K562 (cell line): ENCODE measurements around the gene WDR86. TPM values are rescaled to one million over a fixed set of nuclear protein-coding genes. Genes with fewer than 3 reads are reported as not detected.

ENCODE experiments used
- ATAC-seq: fragments of 200-7000 bp; cut with Tn5 transposase; 3 replicates; pipeline ENCODE4 v1.9.1; 2020; ENCODE audit warnings: moderate library complexity
- BruUV-seq: library from RNA; stranded (reverse); fragments of 400-500 nt; replicated peaks from 2 replicates; lab custom pipeline; 2021; lab: Mats Ljungman, UMichigan
- CTCF ChIA-PET: fragments of 300-600 bp; formaldehyde crosslinking; extraction: SDS; loops from one replicate; lab custom pipeline; 2021; ENCODE audit warnings: low intra/inter-chr PET ratio; lab: Yijun Ruan, JAX
- POLR2A ChIA-PET: fragments of 300-600, 350-650 bp; sonication (Branson Sonifier 250); formaldehyde crosslinking; extraction: SDS; loops from one replicate; lab custom pipeline; 2021; ENCODE audit warnings: antibody characterized with exemption, inconsistent platforms; lab: Yijun Ruan, JAX
- DNase-seq, 4 experiments: peaks; one replicate each; pipeline versions ENCODE4 v3.0.0 to v3.0.0-alpha.2; 2011 to 2018; ENCODE audit warnings: low spot score in 3 of 4, mixed read lengths in 3 of 4; ENCODE audit errors: extremely low read depth in 1 of 4
- FAIRE-seq: peaks from 2 replicates; lab custom pipeline; 2011; peaks lifted over from hg19 to GRCh38; lab: Jason Lieb, UNC
- H2AFZ ChIP-seq: 2 replicates; pipeline ENCODE4 v1.6.0; 2011; ENCODE audit warnings: low read depth, low read length, control low read depth, inconsistent platforms
- H3K27ac ChIP-seq: fragments of 200-600 bp; 3 replicates; pipeline ENCODE4 v1.8.0; 2011; ENCODE audit warnings: low read depth, mild to moderate bottlenecking, control low read depth, inconsistent platforms, low read length, moderate library complexity, mixed read lengths; ENCODE audit errors: extremely low read depth
- H3K27me3 ChIP-seq, 2 experiments: fragments of 300-600 bp in 1 of 2; 2 replicates in 1 of 2; 3 replicates in 1 of 2; pipeline versions ENCODE4 v1.6.0 to v1.8.0; 2011; ENCODE audit warnings: inconsistent platforms in 2 of 2, low read length in 2 of 2, mild to moderate bottlenecking in 1 of 2, mixed read lengths in 1 of 2, moderate library complexity in 1 of 2; ENCODE audit not compliant: control insufficient read depth in 2 of 2, insufficient read depth in 2 of 2
- H3K36me3 ChIP-seq: fragments of 300-600 bp; 3 replicates; pipeline ENCODE4 v1.8.0; 2011; ENCODE audit warnings: mild to moderate bottlenecking, low read length, inconsistent platforms; ENCODE audit not compliant: control insufficient read depth, insufficient read depth
- H3K4me1 ChIP-seq, 2 experiments: fragments of 200-600 bp in 1 of 2; replicated peaks in 1 of 2; 2 replicates in 1 of 2; 3 replicates in 1 of 2; pipeline versions ENCODE4 v1.5.1 to v1.8.0; 2011; ENCODE audit warnings: inconsistent platforms in 2 of 2, low read length in 2 of 2, mild to moderate bottlenecking in 1 of 2, mixed read lengths in 1 of 2, moderate library complexity in 1 of 2; ENCODE audit not compliant: control insufficient read depth in 2 of 2, insufficient read depth in 2 of 2
- H3K4me2 ChIP-seq: 2 replicates; pipeline ENCODE4 v1.6.1; 2011; ENCODE audit warnings: low read length, control low read depth, inconsistent platforms, mixed read lengths; ENCODE audit not compliant: insufficient read depth
- H3K4me3 ChIP-seq: fragments of 200-600 bp; sonication (generic), shearing (Covaris generic); 2 replicates; pipeline ENCODE4 v1.5.1; 2016; ENCODE audit warnings: control low read depth, inconsistent platforms
- H3K79me2 ChIP-seq: fragments of 200-600 bp; 3 replicates; pipeline ENCODE4 v1.8.0; 2011; ENCODE audit warnings: low read length, inconsistent platforms; ENCODE audit not compliant: control insufficient read depth, insufficient read depth
- H3K9ac ChIP-seq, 2 experiments: 2 replicates each; pipeline versions ENCODE4 v1.6.0 to v1.6.1; 2011; ENCODE audit warnings: low read depth in 2 of 2, low read length in 2 of 2, control low read depth in 1 of 2, inconsistent platforms in 1 of 2, mild to moderate bottlenecking in 1 of 2, mixed read lengths in 1 of 2; ENCODE audit not compliant: insufficient read depth in 1 of 2
- H3K9me1 ChIP-seq: one replicate; pipeline ENCODE4 v1.6.0; 2011; ENCODE audit warnings: inconsistent platforms, mild to moderate bottlenecking, low read length, moderate library complexity; ENCODE audit not compliant: control insufficient read depth, insufficient read depth
- H3K9me3 ChIP-seq: replicated peaks from 2 replicates; pipeline ENCODE4 v1.5.1; 2011; ENCODE audit warnings: low read depth, low read length, inconsistent platforms; ENCODE audit not compliant: control insufficient read depth, insufficient read depth
- H4K20me1 ChIP-seq: replicated peaks from 2 replicates; pipeline ENCODE4 v1.6.1; 2011; ENCODE audit warnings: low read length, inconsistent platforms, mixed read lengths; ENCODE audit not compliant: control insufficient read depth, insufficient read depth
- AFF1 ChIP-seq, 2 experiments: fragments of 450-650 bp; IDR thresholded peaks; 2 replicates each; pipeline ENCODE4 v1.6.1; 2018; ENCODE audit warnings: mild to moderate bottlenecking in 2 of 2, low read depth in 1 of 2; ENCODE audit not compliant: partially characterized antibody in 2 of 2
- BRCA1 ChIP-seq, 2 experiments: fragments of 450-650 bp in 1 of 2; sonication (generic) in 1 of 2; formaldehyde crosslinking in 1 of 2; IDR thresholded peaks; 2 replicates each; pipeline versions ENCODE4 v1.5.0 to v1.6.1; 2017 to 2020; ENCODE audit warnings: mild to moderate bottlenecking in 1 of 2, missing genetic modification reagents in 1 of 2
- BRF1 ChIP-seq: IDR thresholded peaks from 3 replicates; pipeline ENCODE4 v1.6.1; 2011; ENCODE audit warnings: borderline replicate concordance, mild to moderate bottlenecking; ENCODE audit not compliant: insufficient read length; ENCODE audit errors: extremely low read depth
- CCAR2 ChIP-seq: fragments of 200-400 bp; formaldehyde crosslinking; IDR thresholded peaks from 2 replicates; pipeline ENCODE4 v1.6.1; 2017; ENCODE audit warnings: mild to moderate bottlenecking, low read depth, low read length
- CHD2 ChIP-seq: IDR thresholded peaks from 2 replicates; pipeline ENCODE4 v1.6.1; 2011; ENCODE audit warnings: low read depth, low read length
- DPF2 ChIP-seq: fragments of 450-650 bp; IDR thresholded peaks from 2 replicates; pipeline ENCODE4 v1.6.1; 2016
- HNRNPH1 ChIP-seq: fragments of 200-400 bp; formaldehyde crosslinking; optimal IDR thresholded peaks from 2 replicates; pipeline ENCODE3; 2017; ENCODE audit warnings: low read depth, mild to moderate bottlenecking, low read length, moderate library complexity
- RBM22 ChIP-seq: fragments of 200-400 bp; formaldehyde crosslinking; IDR thresholded peaks from 2 replicates; pipeline ENCODE4 v1.6.1; 2018; ENCODE audit warnings: low read length, low read depth; ENCODE audit not compliant: poor library complexity, severe bottlenecking
- SIX5 ChIP-seq, 2 experiments: IDR thresholded peaks; 2 replicates each; pipeline ENCODE4 v1.6.1; 2011; ENCODE audit warnings: low read length in 2 of 2, borderline replicate concordance in 1 of 2, low read depth in 1 of 2, mild to moderate bottlenecking in 1 of 2, moderate library complexity in 1 of 2; ENCODE audit not compliant: insufficient read depth in 1 of 2
- STAG1 ChIP-seq: sonication (generic); formaldehyde crosslinking; IDR thresholded peaks from 2 replicates; pipeline ENCODE4 v1.5.0; 2020; ENCODE audit warnings: missing genetic modification reagents, borderline replicate concordance
- ZC3H8 ChIP-seq: fragments of 450-650 bp; IDR thresholded peaks from 2 replicates; pipeline ENCODE4 v1.6.1; 2017
- ZNF280A ChIP-seq: fragments of 450-650 bp; IDR thresholded peaks from 2 replicates; pipeline ENCODE4 v1.6.1; 2018; ENCODE audit warnings: mild to moderate bottlenecking, low read depth; ENCODE audit not compliant: partially characterized antibody
- ZNF324 ChIP-seq: fragments of 250-450 bp; sonication (Bioruptor Pico); IDR thresholded peaks from 2 replicates; pipeline ENCODE4 v1.4.0; 2020; ENCODE audit warnings: mild to moderate bottlenecking
- WGBS: fragments of 100-300 bp; shearing (Covaris generic); methylation state at CpG from one replicate; pipeline ENCODE4 v1.1.6; 2016; ENCODE audit warnings: low coverage, mixed read lengths; ENCODE audit not compliant: insufficient coverage; ENCODE audit errors: missing lambda C conversion rate; 5-methylcytosine and 5-hydroxymethylcytosine counted together
- in situ Hi-C: fragments of 300-500 bp; cut with MboI; formaldehyde crosslinking; loops from 4 replicates; pipeline ENCODE4 v1.15.0; 2018; ENCODE audit warnings: inconsistent platforms, mixed read lengths
- intact Hi-C: fragments of 100-400 bp; cut with micrococcal nuclease; formaldehyde crosslinking; loops from 2 replicates; pipeline ENCODE4 v1.14.2; 2022
- polyA plus RNA-seq, 8 experiments: library from polyadenylated mRNA; depleted of rRNA in 4 of 8; stranded (reverse) in 5 of 8; unstranded in 3 of 8; fragments of >200 nt; fragmentation: Nextera tagmentation in 2 of 8; fragmentation: Illumina TruSeq in 1 of 8; extraction: Ambion mirVana in 2 of 8; extraction: Trizol in 1 of 8; gene quantifications; 2 replicates each; pipeline versions ENCODE4 v1.2.1 to v1.2.3, GENCODE V29; 2011 to 2014; ENCODE audit warnings: inconsistent platforms in 1 of 8, missing spikeins in 1 of 8
- total RNA-seq, 7 experiments: library from RNA; depleted of rRNA in 6 of 7; stranded (reverse); fragments of >200 nt in 6 of 7; fragmentation: Illumina TruSeq in 2 of 7; extraction: Trizol in 2 of 7; gene quantifications; 2 replicates each; pipeline versions ENCODE4 v1.2.1 to v1.2.3, GENCODE V29; 2011 to 2021; ENCODE audit warnings: low replicate concordance in 1 of 7
- TF ChIP-seq, protein P1 (sequence below): fragments of 450-650 bp; IDR thresholded peaks from 2 replicates; pipeline ENCODE4 v1.6.1; 2016; ENCODE audit warnings: missing biosample characterization, missing genetic modification characterization

WDR86 gene
- total and polyA plus RNA-seq, 9 of the 15 experiments (the other 6 are each of a cell fraction or from before 2014, with no cell fraction given): 0.24 TPM; not detected in 8

DNA sequence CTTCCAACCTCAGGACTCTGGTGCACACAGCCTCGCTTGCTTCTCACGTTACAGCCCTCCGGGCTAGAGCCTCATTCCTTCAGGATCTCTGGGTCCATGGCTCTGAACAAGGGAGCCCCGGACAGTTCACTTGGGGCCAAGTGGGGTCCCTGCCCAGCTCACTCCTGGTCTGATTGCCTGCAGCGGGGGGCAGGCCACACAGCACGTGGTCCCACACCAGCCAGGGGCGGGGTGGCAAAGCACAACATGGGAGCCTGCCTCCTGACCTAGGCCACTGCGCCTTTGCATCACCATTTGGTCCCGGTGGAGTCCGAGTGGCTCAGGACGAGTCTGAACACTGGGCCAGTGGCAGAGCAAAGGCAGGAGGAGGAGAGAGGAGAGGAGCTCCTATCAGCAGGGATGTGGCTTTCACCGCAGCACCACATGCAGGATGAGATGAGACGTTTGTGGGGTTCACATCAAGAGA lies 43.5 kb upstream of the WDR86 start:
- H3K27me3 ChIP-seq: peaks cover 65 to 81% of the 10 kb centered on the region in 2 experiments
- no peaks in the 10 kb centered on the region for H3K79me2 ChIP-seq
- H3K27ac ChIP-seq: no peak overlapping the region
- FAIRE-seq (no peak), DNase-seq (no peak), ATAC-seq (no peak)
- H3K4me3 ChIP-seq: no peak overlapping the region
- H3K9ac ChIP-seq: peak overlapping the region in 1 of 2 experiments; percentile 69; a peak in 2 of 4 replicates
- intact Hi-C loops (loop anchor here (5.0 kb wide), 1 partner anchor 304 kb away; no protein-coding TSS in a partner anchor), in situ Hi-C loops (no loop called here)
- peaks cover 0 to 22% of the 10 kb centered on the region in 2 experiments; a peak in 2 of 5 replicates for H3K4me1 ChIP-seq
- TF ChIP-seq ZNF324 (CRISPR knock-in tag) (no peak), HNRNPH1 (no peak), BRCA1 (IDR thresholded peaks at IDR 0.05) (no peak), BRCA1 (CRISPR knock-in tag; IDR thresholded peaks at IDR 0.05) (no peak), SIX5 (IDR thresholded peaks at IDR 0.05; ENCODE audit: borderline replicate concordance in 1 of 2, insufficient read depth in 1 of 2, low read depth in 1 of 2, low read length in 2 of 2) (no peak; a peak in 1 of 4 replicates), ZNF280A (no peak), ZC3H8 (no peak), CCAR2 (no peak), DPF2 (no peak), CHD2 (no peak), STAG1 (CRISPR knock-in tag) (no peak), RBM22 (no peak), BRF1 (no peak), AFF1 (IDR thresholded peaks at IDR 0.05; ENCODE audit: low read depth in 1 of 2, partially characterized antibody in 2 of 2) (no peak)
- TF ChIP-seq, protein P1, sequence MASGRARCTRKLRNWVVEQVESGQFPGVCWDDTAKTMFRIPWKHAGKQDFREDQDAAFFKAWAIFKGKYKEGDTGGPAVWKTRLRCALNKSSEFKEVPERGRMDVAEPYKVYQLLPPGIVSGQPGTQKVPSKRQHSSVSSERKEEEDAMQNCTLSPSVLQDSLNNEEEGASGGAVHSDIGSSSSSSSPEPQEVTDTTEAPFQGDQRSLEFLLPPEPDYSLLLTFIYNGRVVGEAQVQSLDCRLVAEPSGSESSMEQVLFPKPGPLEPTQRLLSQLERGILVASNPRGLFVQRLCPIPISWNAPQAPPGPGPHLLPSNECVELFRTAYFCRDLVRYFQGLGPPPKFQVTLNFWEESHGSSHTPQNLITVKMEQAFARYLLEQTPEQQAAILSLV (tag): no peak
- no TSS peak for BruUV-seq
- H3K36me3 ChIP-seq: no peaks in the 10 kb centered on the region
- H3K9me1 ChIP-seq: no peaks in the 10 kb centered on the region
- ChIA-PET CTCF (interaction anchor here (0.5 to 0.7 kb wide), 2 partner anchors 11 to 484 kb away, joined by 3 read pairs; no protein-coding TSS in a partner anchor), POLR2A (interaction anchor here (0.6 to 1.6 kb wide), 2 partner anchors 54 to 300 kb away, joined by 3 read pairs; no protein-coding TSS in a partner anchor)
- no peak overlapping the region for H3K4me2 ChIP-seq
- peaks cover 6% of the 10 kb centered on the region; the same call in 1 of the 2 replicates for H4K20me1 ChIP-seq
- 10% methylated on average over 13 of the region's 13 CpGs for WGBS
- H3K9me3 ChIP-seq: no peaks in the 10 kb centered on the region
- no peak overlapping the region for H2AFZ ChIP-seq
